OCI-LY7 (cell line): ENCODE data around the gene ABCF3. TPM values are rescaled to one million over a fixed set of nuclear protein-coding genes. Genes with fewer than 3 reads are reported as not detected.

Source experiments
- BruUV-seq: library from RNA; stranded (reverse); fragments of 400-500 nt; replicated peaks from 2 replicates; lab custom pipeline; 2021; lab: Mats Ljungman, UMichigan
- CTCF ChIA-PET: fragments of 300-600 bp; sonication (Branson Sonifier 250); formaldehyde crosslinking; loops from one replicate; lab custom pipeline; 2022; ENCODE audit warnings: antibody characterized with exemption; ENCODE audit not compliant: unreplicated experiment; lab: Charles Lee
- POLR2A ChIA-PET: fragments of 300-600 bp; sonication (Branson Sonifier 250); formaldehyde crosslinking; loops from one replicate; lab custom pipeline; 2022; ENCODE audit warnings: antibody characterized with exemption; lab: Charles Lee
- DNase-seq: peaks from one replicate; pipeline ENCODE4 v3.0.0-alpha.2; 2015; ENCODE audit warnings: low spot score
- H2AFZ ChIP-seq: fragments of 200-600 bp; sonication (generic), shearing (Covaris generic); 2 replicates; pipeline ENCODE4 v1.6.1; 2014; ENCODE audit warnings: mild to moderate bottlenecking, antibody characterized with exemption, low read length, moderate library complexity
- H3K27ac ChIP-seq: fragments of 200-600 bp; sonication (generic); 2 replicates; pipeline ENCODE4 v1.5.1; 2014; ENCODE audit warnings: mixed run types, low read depth, mild to moderate bottlenecking, moderate library complexity, low read length, inconsistent platforms; ENCODE audit not compliant: poor library complexity, severe bottlenecking
- H3K36me3 ChIP-seq: fragments of 200-600 bp; sonication (generic); 2 replicates; pipeline ENCODE4 v1.6.1; 2014; ENCODE audit warnings: mild to moderate bottlenecking, antibody characterized with exemption, low read length, moderate library complexity, mixed read lengths; ENCODE audit not compliant: insufficient read depth
- H3K4me1 ChIP-seq: fragments of 200-600 bp; sonication (generic); 2 replicates; pipeline ENCODE4 v1.5.1; 2014; ENCODE audit warnings: mild to moderate bottlenecking, low read length; ENCODE audit not compliant: insufficient read depth, poor library complexity, severe bottlenecking
- H3K4me2 ChIP-seq: fragments of 200-600 bp; sonication (generic); 2 replicates; pipeline ENCODE4 v1.6.1; 2014; ENCODE audit warnings: mild to moderate bottlenecking, low read length
- H3K4me3 ChIP-seq: fragments of 200-600 bp; sonication (generic); 2 replicates; pipeline ENCODE4 v1.5.1; 2014; ENCODE audit warnings: mild to moderate bottlenecking, low read depth, low read length; ENCODE audit not compliant: poor library complexity, severe bottlenecking
- H3K79me2 ChIP-seq: fragments of 200-600 bp; sonication (generic); 2 replicates; pipeline ENCODE4 v1.6.1; 2016; ENCODE audit warnings: low read depth, mild to moderate bottlenecking, low read length, moderate library complexity, mixed read lengths; ENCODE audit not compliant: insufficient read depth
- H3K9me2 ChIP-seq: fragments of 200-600 bp; sonication (generic); 2 replicates; pipeline ENCODE4 v1.6.1; 2016; ENCODE audit warnings: mild to moderate bottlenecking, low read length, mixed read lengths; ENCODE audit not compliant: insufficient read depth
- H3K9me3 ChIP-seq: fragments of 200-600 bp; sonication (generic); 2 replicates; pipeline ENCODE4 v1.6.1; 2014; ENCODE audit warnings: mild to moderate bottlenecking, mixed run types, low read length, mixed read lengths
- H4K20me1 ChIP-seq: fragments of 200-600 bp; sonication (generic); 2 replicates; pipeline ENCODE4 v1.6.1; 2014; ENCODE audit warnings: mild to moderate bottlenecking, antibody characterized with exemption, low read length, moderate library complexity, mixed read lengths; ENCODE audit not compliant: insufficient read depth
- CTCF ChIP-seq: fragments of 200-600 bp; sonication (generic); conservative IDR thresholded peaks from 2 replicates; pipeline ENCODE4 v1.5.1; 2014; ENCODE audit warnings: mild to moderate bottlenecking, antibody characterized with exemption, low read length, moderate library complexity, mixed read lengths
- EZH2phosphoT487 ChIP-seq: fragments of 200-600 bp; sonication (generic); IDR thresholded peaks from 2 replicates; pipeline ENCODE4 v1.6.1; 2018; ENCODE audit warnings: low read depth, borderline replicate concordance, mild to moderate bottlenecking, mixed run types, antibody characterized with exemption, low read length, moderate library complexity, mixed read lengths
- intact Hi-C: fragments of 100-400 bp; cut with micrococcal nuclease; formaldehyde crosslinking; loops from one replicate; pipeline ENCODE4 v1.10.0; 2022; ENCODE audit not compliant: unreplicated experiment
- total RNA-seq, 2 experiments: library from RNA; depleted of rRNA in 1 of 2; stranded (reverse); fragments of >200 nt in 1 of 2; shearing (Covaris generic) in 1 of 2; gene quantifications; 2 replicates each; pipeline ENCODE4 v1.2.3, GENCODE V29; 2014 to 2022

Gene ABCF3
- total RNA-seq, 2 experiments from 2014 or later: 51.6 to 67.1 TPM

- peaks cover 26% of the 10 kb centered on the region for H3K4me1 ChIP-seq
- TF ChIP-seq EZH2phosphoT487 (no peak), CTCF (no peak)
- H3K27ac ChIP-seq: no peak overlapping the region
- no peaks in the 10 kb centered on the region for H3K9me3 ChIP-seq
- no peak overlapping the region for H2AFZ ChIP-seq
- peaks cover 14% of the 10 kb centered on the region for H3K79me2 ChIP-seq
- DNase-seq: no peak
- peaks cover 30% of the 10 kb centered on the region for H3K36me3 ChIP-seq
- H4K20me1 ChIP-seq: no peaks in the 10 kb centered on the region
- H3K4me3 ChIP-seq: no peak overlapping the region
- CTCF ChIA-PET: no interaction called here
- no TSS peak for BruUV-seq
- no peaks in the 10 kb centered on the region for H3K9me2 ChIP-seq
- POLR2A ChIA-PET: interaction anchor here (0.6 to 2.2 kb wide), 3 partner anchors 14 to 28 kb away, joined by 3 to 14 read pairs (median 4); partner anchors contain the start of genes ABCF3 and DVL3
- intact Hi-C loops: no loop called here
- no peak overlapping the region for H3K4me2 ChIP-seq
Observed at GRCh38 chr3:184172681-184173373, 13.2 kb upstream of the ABCF3 start.

DNA sequence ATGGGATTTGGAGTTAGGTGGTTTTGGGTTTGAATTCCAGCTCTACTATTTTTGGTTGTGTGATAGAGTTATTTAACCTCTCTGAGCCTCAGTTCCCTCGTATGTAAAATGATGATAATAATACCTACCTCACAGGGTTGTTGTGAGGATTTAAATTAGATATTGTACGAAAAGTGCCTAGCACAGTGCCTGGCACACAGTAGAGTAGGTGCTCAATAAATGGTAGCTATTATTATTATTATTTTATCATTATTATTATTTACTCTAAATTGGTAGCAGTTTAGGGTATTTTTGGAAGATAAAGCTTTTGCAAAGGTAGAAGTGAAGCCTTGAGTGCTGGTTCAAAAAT is 12.7 kb upstream of the ABCF3 start:
- no peak overlapping the region for H3K27ac ChIP-seq
- H3K36me3 ChIP-seq: peaks cover 30% of the 10 kb centered on the region
- ChIA-PET POLR2A (interaction anchor here (0.6 to 2.2 kb wide), 6 partner anchors 11 to 28 kb away, joined by 3 to 14 read pairs (median 4); partner anchors contain the start of genes ABCF3 and DVL3), CTCF (no interaction called here)
- no peak for DNase-seq
- no peaks in the 10 kb centered on the region for H4K20me1 ChIP-seq
- no peaks in the 10 kb centered on the region for H3K9me3 ChIP-seq
- no peak overlapping the region for H3K4me2 ChIP-seq
- H3K4me1 ChIP-seq: peaks cover 26% of the 10 kb centered on the region
- no peaks in the 10 kb centered on the region for H3K9me2 ChIP-seq
- intact Hi-C loops: no loop called here
- H3K79me2 ChIP-seq: peaks cover 14% of the 10 kb centered on the region
- no peak for TF ChIP-seq CTCF
- no peak for TF ChIP-seq EZH2phosphoT487
- no TSS peak for BruUV-seq
- H2AFZ ChIP-seq: no peak overlapping the region
- no peak overlapping the region for H3K4me3 ChIP-seq

- H3K9me3 ChIP-seq: no peaks in the 10 kb centered on the region
- peaks cover 26% of the 10 kb centered on the region for H3K4me1 ChIP-seq
- intact Hi-C loops: loop anchor here (1.0 to 2.0 kb wide), 4 partner anchors 11 to 125 kb away; partner anchors contain the start of genes DVL3, EIF2B5 and PSMD2
- H3K9me2 ChIP-seq: no peaks in the 10 kb centered on the region
- no peak for TF ChIP-seq CTCF
- TF ChIP-seq EZH2phosphoT487: no peak
- peak overlapping the region; percentile 39 for H3K4me3 ChIP-seq
- POLR2A ChIA-PET: interaction anchor here (0.5 to 2.2 kb wide), 9 partner anchors 9 to 131 kb away, joined by 3 to 14 read pairs (median 4); partner anchors contain the start of gene ABCF3
- no TSS peak for BruUV-seq
- H4K20me1 ChIP-seq: no peaks in the 10 kb centered on the region
- peaks cover 30% of the 10 kb centered on the region for H3K36me3 ChIP-seq
- no peak overlapping the region for H3K27ac ChIP-seq
- CTCF ChIA-PET: no interaction called here
- peaks cover 14% of the 10 kb centered on the region for H3K79me2 ChIP-seq
- H3K4me2 ChIP-seq: peak overlapping the region; percentile 62
- peak overlapping the region; percentile 37; the same call in 1 of the 2 replicates for H2AFZ ChIP-seq
- no peak for DNase-seq
Observed at GRCh38 chr3:184174284-184174645, 11.7 kb upstream of the ABCF3 start.
